Measurements from ENCODE around the gene ELF4. TPM values are rescaled to one million over a fixed set of nuclear protein-coding genes. Genes with fewer than 3 reads are reported as not detected.

Gene ELF4
- total RNA-seq, 4 donors from 2014 or later = 7.0 to 14.8 (median 8.8) TPM

- no peak for TF ChIP-seq CTCF (IDR thresholded peaks at IDR 0.05; ENCODE audit: low read depth)
Measured at GRCh38 chrX:130053236-130053635, 57.1 kb downstream of the ELF4 start.

GRCh38 chrX:130051176-130051845 lies 59.0 kb downstream of the ELF4 start:
- no peak for TF ChIP-seq CTCF (IDR thresholded peaks at IDR 0.05; ENCODE audit: low read depth)

- no peak for TF ChIP-seq CTCF (IDR thresholded peaks at IDR 0.05; ENCODE audit: low read depth)
Measured at GRCh38 chrX:130049821-130050220, 60.5 kb downstream of the ELF4 start.

- TF ChIP-seq CTCF (IDR thresholded peaks at IDR 0.05; ENCODE audit: low read depth) = no peak
Measured at GRCh38 chrX:130048686-130049222, 61.5 kb downstream of the ELF4 start.

GRCh38 chrX:130047416-130047815 lies 62.9 kb downstream of the ELF4 start:
- no peak for TF ChIP-seq CTCF (IDR thresholded peaks at IDR 0.05; ENCODE audit: low read depth)

GRCh38 chrX:130039847-130040246 lies 70.5 kb downstream of the ELF4 start:
- no peak for TF ChIP-seq CTCF (IDR thresholded peaks at IDR 0.05; ENCODE audit: low read depth)

GRCh38 chrX:130034178-130034577 lies 76.1 kb downstream of the ELF4 start:
- no peak for TF ChIP-seq CTCF (IDR thresholded peaks at IDR 0.05; ENCODE audit: low read depth)
